GM21381 (cell line): ENCODE data around the gene IFRD2.

ENCODE experiments used
- ATAC-seq: cut with Tn5 transposase; IDR thresholded peaks from one replicate; pipeline ENCODE4 v1.9.1; 2021; ENCODE audit warnings: mild to moderate bottlenecking, moderate library complexity; ENCODE audit not compliant: unreplicated experiment

Gene IFRD2

GRCh38 chr3:50292159-50293078, at the start of gene IFRD2:
Gene IFRD2 (minus strand): TSS chr3:50292429. CDS start chr3:50292274, 155 bp downstream.
- ATAC-seq: peak; percentile 92

- no peak for ATAC-seq
Observed at GRCh38 chr3:50341537-50341936, 49.3 kb upstream of the IFRD2 start.

GRCh38 chr3:50340448-50341329, 48.5 kb upstream of the IFRD2 start, which contains the start of gene RASSF1:
Gene RASSF1 (minus strand): TSS chr3:50340836. CDS start chr3:50340805, 31 bp downstream.
- ATAC-seq: no peak

DNA sequence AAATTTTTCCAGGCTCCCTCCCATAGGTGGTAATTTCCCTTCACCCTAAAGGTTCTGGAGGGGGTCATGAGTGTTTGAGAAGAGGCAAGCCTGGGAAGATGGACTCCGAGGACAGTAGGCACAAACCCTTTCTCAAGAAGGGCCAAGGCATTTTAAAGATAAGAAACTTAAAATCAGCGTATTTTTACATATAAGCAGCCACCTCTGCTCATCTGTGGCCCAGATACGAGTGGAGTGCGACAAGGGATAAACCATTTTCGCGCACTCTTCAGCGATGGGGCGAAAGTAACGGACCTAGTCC, 47.9 kb upstream of the IFRD2 start:
- no peak for ATAC-seq

GRCh38 chr3:50339485-50340146, 47.4 kb upstream of the IFRD2 start:
- no peak for ATAC-seq

GRCh38 chr3:50338965-50339364, 46.7 kb upstream of the IFRD2 start:
- ATAC-seq: no peak

- ATAC-seq: peak; percentile 77
Observed at GRCh38 chr3:50337175-50337861, 45.1 kb upstream of the IFRD2 start.

GRCh38 chr3:50336452-50337174, 44.4 kb upstream of the IFRD2 start:
- peak; percentile 27 for ATAC-seq

GRCh38 chr3:50334339-50335075, 42.3 kb upstream of the IFRD2 start:
- ATAC-seq: no peak

- ATAC-seq: no peak
Observed at GRCh38 chr3:50333744-50334328, 41.6 kb upstream of the IFRD2 start.

- ATAC-seq: no peak
Observed at GRCh38 chr3:50331364-50331907, 39.2 kb upstream of the IFRD2 start.

- ATAC-seq: no peak
Observed at GRCh38 chr3:50330330-50330729, 38.1 kb upstream of the IFRD2 start.

DNA sequence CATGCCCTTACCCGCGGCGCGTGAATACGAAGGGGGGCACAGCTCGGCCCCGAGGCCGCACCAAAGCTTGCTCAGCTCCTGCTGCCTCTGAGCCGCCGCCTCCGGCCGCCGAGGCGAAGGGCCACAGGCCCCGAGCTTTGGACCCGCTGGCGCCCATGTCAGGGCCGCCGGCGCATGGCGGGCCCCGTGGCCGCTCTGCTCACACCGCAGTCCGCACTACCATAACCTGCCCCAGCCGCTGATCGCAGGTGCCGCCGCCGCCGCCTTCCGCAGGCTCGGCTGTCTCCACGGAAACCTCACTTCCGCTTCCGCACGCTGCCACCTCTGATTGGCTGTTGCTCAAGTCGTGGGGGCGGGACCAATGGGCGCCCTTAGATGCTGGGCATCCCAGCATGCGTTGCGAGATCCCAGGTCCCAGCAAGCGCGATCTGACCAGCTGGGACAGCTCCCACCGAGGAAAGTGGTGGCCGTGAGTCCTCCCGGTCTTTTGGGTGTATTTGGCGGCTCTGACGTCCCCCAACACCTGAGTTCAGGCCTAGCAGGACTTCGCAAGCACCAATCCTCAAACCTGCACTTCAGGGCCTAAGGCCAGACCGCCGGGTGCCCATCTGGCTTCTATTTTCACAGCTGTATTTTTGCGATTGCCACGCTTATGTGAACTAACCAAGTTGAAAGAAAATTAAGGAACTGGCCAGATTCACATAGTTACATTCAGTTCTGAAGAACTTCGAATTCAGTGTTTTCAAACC, 35.9 kb upstream of the IFRD2 start, which contains the start of gene TUSC2:
TSS of gene TUSC2 (minus strand) at position 281 of the 749 bp plus-strand sequence. CDS start at position 157, 124 bp downstream.
- peak; percentile 78 for ATAC-seq

DNA sequence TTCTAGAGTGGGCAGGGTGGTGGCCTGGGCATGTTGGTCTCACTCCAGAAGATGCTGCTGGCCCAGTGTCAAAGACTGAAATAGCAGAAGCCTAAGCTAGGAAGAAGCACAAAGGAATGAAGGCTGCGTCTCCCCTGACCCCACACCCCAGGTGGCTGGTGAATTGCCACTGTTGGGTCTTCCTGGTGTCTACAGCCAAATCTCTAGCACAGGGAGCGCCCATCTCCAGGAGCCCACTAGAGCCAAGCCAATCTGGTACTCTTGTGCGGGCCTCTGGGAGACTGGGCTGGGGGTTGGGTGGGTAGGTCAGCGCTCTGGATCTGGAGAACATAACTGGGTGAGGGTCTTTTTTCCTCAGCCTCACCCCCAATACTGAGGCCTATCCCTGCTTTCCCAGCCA, 34.9 kb upstream of the IFRD2 start:
- no peak for ATAC-seq

DNA sequence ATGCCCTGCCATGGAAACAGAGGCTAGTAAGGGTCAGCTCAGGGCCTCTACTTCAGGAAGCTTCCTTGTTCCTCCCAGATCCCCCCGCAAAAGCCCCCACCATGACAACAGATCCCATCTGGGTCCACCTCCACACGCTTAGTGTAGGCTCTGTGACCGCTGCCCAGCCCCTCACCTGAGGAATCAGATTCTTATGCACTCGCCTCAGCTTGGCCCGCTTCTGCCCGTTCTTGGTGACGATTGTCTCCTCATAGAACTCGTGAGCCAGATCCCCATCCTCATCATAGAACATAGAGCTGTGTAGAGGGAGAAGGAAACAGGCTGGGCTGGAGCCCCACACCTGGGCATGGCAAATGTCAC, 33.9 kb upstream of the IFRD2 start:
- no peak for ATAC-seq

DNA sequence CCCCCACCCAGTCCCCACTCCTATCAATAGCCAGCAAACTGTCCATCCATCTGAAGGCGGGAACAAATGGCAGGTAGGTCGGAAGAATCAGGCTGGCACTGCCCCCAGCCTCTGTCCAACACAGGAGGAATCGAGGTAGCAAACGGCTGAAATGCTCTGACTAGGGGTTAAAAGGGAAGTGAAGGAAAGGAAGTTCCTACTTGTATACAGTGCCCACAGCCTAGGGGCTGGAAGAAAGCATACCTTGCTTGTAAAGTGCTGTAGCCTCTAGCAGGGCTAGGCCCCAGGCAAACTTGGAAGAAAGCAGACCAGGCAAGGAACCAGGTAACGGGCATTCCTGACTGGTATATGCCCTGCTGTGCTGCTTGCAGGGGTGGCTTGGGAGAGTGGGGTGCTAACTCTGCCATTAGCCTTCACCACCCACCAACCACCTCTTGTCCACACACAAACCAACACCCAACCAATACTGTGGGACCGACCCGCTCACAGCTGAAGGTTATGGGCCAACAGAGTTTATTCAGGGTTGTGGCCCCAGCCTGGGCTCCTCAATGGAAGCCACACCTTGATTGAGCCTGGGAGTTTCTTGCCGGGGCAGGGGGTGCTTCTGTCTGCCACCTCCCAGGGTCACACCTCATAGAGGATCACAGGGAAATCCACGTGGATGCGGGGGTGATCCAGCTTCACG, 33.4 kb upstream of the IFRD2 start:
- ATAC-seq: no peak

DNA sequence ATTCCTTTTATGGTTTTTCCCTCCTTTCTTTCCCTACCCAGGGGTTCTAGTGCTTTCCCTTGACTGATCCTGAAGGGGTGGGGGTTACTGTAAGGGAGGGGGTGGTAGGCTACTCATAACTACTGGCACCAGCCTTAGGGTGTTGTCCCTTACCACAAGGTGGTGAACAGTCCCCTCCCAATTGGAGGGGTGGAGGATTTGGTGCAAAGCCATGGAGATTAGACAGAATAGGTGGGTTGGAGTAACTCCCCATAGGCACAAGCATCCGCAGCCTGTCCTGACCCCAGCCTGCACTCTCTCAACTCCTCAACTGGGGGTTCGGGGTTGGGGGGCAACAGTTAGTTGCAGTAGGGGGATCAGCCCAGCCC, 32.9 kb upstream of the IFRD2 start:
- ATAC-seq: no peak
